ENCODE data around the gene SIRT6.

The SIRT6 gene

DNA sequence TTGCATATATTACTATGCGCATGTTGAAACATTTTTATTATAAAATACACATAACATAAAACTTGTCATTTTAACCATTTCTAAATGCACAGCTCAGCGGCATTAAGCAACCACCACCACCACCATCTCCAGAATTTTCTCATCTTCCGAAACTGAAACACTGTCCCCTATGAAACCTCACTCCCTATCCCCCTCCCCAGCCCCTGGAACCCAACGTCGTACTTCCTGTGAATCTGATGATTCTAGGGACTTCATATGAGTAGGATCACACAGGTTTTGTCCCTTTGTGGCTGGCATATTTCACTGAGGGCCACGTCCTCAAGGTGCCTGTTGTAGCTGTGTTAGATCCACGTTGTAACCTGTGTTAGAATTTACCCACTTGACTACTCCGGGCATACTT, 57.7 kb downstream of the SIRT6 start:
- H3K4me1 ChIP-seq (ENCODE audit: control insufficient read depth, insufficient read depth, low read length) = peaks cover 9% of the 10 kb centered on the region
- no peaks in the 10 kb centered on the region for H3K9me3 ChIP-seq (ENCODE audit: control insufficient read depth, insufficient read depth, low read depth, low read length)
- no peak overlapping the region for H3K9ac ChIP-seq (ENCODE audit: low read length)
- H3K27me3 ChIP-seq (ENCODE audit: control insufficient read depth, insufficient read depth, low read length) = no peaks in the 10 kb centered on the region
- peak overlapping the region; percentile 79 for H3K4me3 ChIP-seq (ENCODE audit: low read depth, low read length)
- no peak overlapping the region for H3K27ac ChIP-seq (ENCODE audit: low read depth, low read length)
- peaks cover 11% of the 10 kb centered on the region for H3K36me3 ChIP-seq (ENCODE audit: control insufficient read depth, insufficient read depth, low read length)
